Testis (tissue), 3 donors: Measurements from ENCODE around the gene NRP1. TPM values are rescaled to one million over a fixed set of nuclear protein-coding genes. Genes with fewer than 3 reads are reported as not detected.

Experiments
- DNase-seq: peaks from one replicate; pipeline ENCODE4 v3.0.0-alpha.2; 2019
- H3K27ac ChIP-seq, 2 donors: fragments of 200-600 bp; sonication (generic); one replicate each; pipeline ENCODE4 v1.5.1; 2019
- H3K27me3 ChIP-seq: fragments of 200-600 bp; sonication (generic); one replicate; pipeline ENCODE4 v1.5.1; 2019
- H3K36me3 ChIP-seq: fragments of 200-600 bp; sonication (generic); one replicate; pipeline ENCODE4 v1.5.1; 2017; ENCODE audit warnings: low read depth; ENCODE audit errors: missing control alignments
- H3K4me1 ChIP-seq: fragments of 200-600 bp; sonication (generic); one replicate; pipeline ENCODE4 v1.5.1; 2019
- H3K4me3 ChIP-seq, 2 donors: fragments of 200-600 bp; sonication (generic); one replicate each; pipeline ENCODE4 v1.5.1; 2017 to 2019
- H3K9me3 ChIP-seq: fragments of 200-600 bp; sonication (generic); one replicate; pipeline ENCODE4 v1.5.1; 2017
- CTCF ChIP-seq, 3 experiments: fragments of 450-650 bp in 2 of 3; fragments of 200-600 bp in 1 of 3; sonication (generic) in 1 of 3; IDR thresholded peaks; one replicate each; pipeline ENCODE4 v1.5.1; 2016 to 2019; ENCODE audit warnings: antibody characterized with exemption in 3 of 3, mild to moderate bottlenecking in 2 of 3, moderate library complexity in 1 of 3
- POLR2A ChIP-seq: fragments of 450-650 bp; IDR thresholded peaks from one replicate; pipeline ENCODE4 v1.6.1; 2017; ENCODE audit warnings: antibody characterized with exemption, mild to moderate bottlenecking, moderate library complexity
- WGBS, 2 donors: methylation state at CpG; one replicate each; pipeline ENCODE4 v1.1.5; 2018; 5-methylcytosine and 5-hydroxymethylcytosine counted together
- intact Hi-C: fragments of 100-400 bp; cut with DNase I; formaldehyde crosslinking; loops from one replicate; pipeline ENCODE4 v1.15.1; 2023; ENCODE audit warnings: low total_unique reads
- polyA plus RNA-seq: library from polyadenylated mRNA; stranded (reverse); fragments of 350-450 nt; fragmentation: Illumina TruSeq; extraction: RNeasy Lipid Tissue Mini Kit (QIAGEN cat#74804); gene quantifications from one replicate; pipeline ENCODE4 v1.2.3, GENCODE V29; 2014; ENCODE audit warnings: low read depth, low replicate concordance; ENCODE audit not compliant: insufficient read depth
- total RNA-seq, 2 donors: library from RNA; depleted of rRNA; stranded (reverse); fragments of >200 nt; gene quantifications; one replicate each; pipeline ENCODE4 v1.2.3, GENCODE V29; 2016

NRP1 gene
- total and polyA plus RNA-seq, 3 donors from 2014 or later = 15.9 to 23.8 (median 17.1) TPM

- Histone ChIP-seq H3K9me3 (no peaks in the 10 kb centered on the region), H3K4me1 (peaks cover 16% of the 10 kb centered on the region)
- TF ChIP-seq CTCF (IDR thresholded peaks at IDR 0.05) = no peak
- no peak for TF ChIP-seq POLR2A
These were observed 95.8 kb downstream of the NRP1 start for GRCh38 chr10:33238643-33239042.

GRCh38 chr10:33237736-33238624 is 96.5 kb downstream of the NRP1 start:
- intact Hi-C loops = no loop called here
- Histone ChIP-seq H3K4me1 (peaks cover 16% of the 10 kb centered on the region), H3K4me3 (no peak overlapping the region), H3K27me3 (no peaks in the 10 kb centered on the region), H3K9me3 (no peaks in the 10 kb centered on the region), H3K27ac (no peak overlapping the region), H3K36me3 (no peaks in the 10 kb centered on the region)
- TF ChIP-seq POLR2A (no peak), CTCF (IDR thresholded peaks at IDR 0.05) (no peak)
- DNase-seq = no peak
- 81 to 84% methylated on average over 8 of the region's 8 CpGs for WGBS, 2 donors

More at GRCh38 chr10:33238643-33239042, 95.8 kb downstream of the NRP1 start:
- DNase-seq = no peak
- 95 to 96% methylated on average over 3 of the region's 3 CpGs for WGBS, 2 donors
- Histone ChIP-seq H3K27ac (no peak overlapping the region), H3K36me3 (no peaks in the 10 kb centered on the region), H3K4me3 (no peak overlapping the region), H3K27me3 (no peaks in the 10 kb centered on the region)
- intact Hi-C loops = no loop called here

DNA sequence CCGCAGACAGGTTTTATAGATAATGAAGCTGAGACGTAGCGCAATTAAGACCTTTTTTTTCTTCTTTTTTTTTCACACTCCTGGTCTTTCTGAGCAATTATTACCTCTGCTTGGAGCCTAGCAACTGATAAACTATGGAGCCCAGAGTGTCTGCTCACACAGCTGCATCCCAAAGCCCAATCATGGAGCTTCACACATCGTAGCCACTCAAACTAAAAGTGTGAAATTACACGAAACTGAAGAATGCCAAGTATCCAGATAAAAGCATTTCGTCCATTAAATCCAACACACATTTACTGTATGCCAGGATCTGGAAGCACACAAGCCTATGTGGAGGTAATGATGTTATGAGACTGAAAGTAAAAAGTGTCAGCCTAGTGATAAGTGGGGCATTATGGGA is 97.6 kb downstream of the NRP1 start:
- 87 to 92% methylated on average over 6 of the region's 6 CpGs for WGBS, 2 donors
- Histone ChIP-seq H3K4me3 (no peak overlapping the region), H3K4me1 (peaks cover 16% of the 10 kb centered on the region), H3K27me3 (no peaks in the 10 kb centered on the region), H3K36me3 (no peaks in the 10 kb centered on the region), H3K27ac (no peak overlapping the region), H3K9me3 (no peaks in the 10 kb centered on the region)
- TF ChIP-seq POLR2A = no peak
- TF ChIP-seq CTCF (IDR thresholded peaks at IDR 0.05) = no peak
- DNase-seq = no peak
- intact Hi-C loops = no loop called here

DNA sequence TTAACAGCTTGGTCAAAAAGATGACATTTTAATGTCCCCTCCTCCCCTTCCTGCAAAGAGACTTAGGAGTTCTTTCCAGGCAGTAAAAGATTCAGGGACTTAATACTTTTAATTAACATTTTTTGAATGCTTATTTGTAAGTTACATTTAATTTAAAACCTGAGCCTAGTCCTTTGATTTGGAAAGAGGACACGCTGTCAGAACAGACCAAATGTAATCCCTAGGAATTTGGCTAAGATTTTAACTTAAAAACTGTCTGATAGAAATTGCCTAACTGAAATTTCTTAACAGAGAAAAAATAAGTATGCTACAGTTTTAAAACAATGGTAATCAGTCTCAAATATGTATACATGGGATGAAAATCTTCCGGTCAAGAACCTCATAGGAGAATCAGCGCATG is 98.5 kb downstream of the NRP1 start:
- Histone ChIP-seq H3K36me3 (no peaks in the 10 kb centered on the region), H3K27me3 (no peaks in the 10 kb centered on the region), H3K4me1 (peaks cover 16% of the 10 kb centered on the region), H3K27ac (peak overlapping the region in 1 of 2 donors; percentile 4), H3K9me3 (no peaks in the 10 kb centered on the region), H3K4me3 (no peak overlapping the region)
- intact Hi-C loops = no loop called here
- no peak for DNase-seq
- WGBS, 2 donors = 80 to 84% methylated on average over 3 of the region's 3 CpGs
- TF ChIP-seq CTCF (IDR thresholded peaks at IDR 0.05) = no peak
- no peak for TF ChIP-seq POLR2A
